ENCODE results near the gene HINT2. TPM values are rescaled to one million over a fixed set of nuclear protein-coding genes. Genes with fewer than 3 reads are reported as not detected.

Gene HINT2
- total RNA-seq, 1 donor from 2014 or later: 24.4 TPM

- no peak for DNase-seq (ENCODE audit: low read depth)
Observed at GRCh38 chr9:35841645-35841900, 26.7 kb upstream of the HINT2 start.

- DNase-seq (ENCODE audit: low read depth): no peak
Observed at GRCh38 chr9:35840881-35841644, 26.2 kb upstream of the HINT2 start.

- no peak for DNase-seq (ENCODE audit: low read depth)
Observed at GRCh38 chr9:35839926-35840325, 25.1 kb upstream of the HINT2 start.

GRCh38 chr9:35836595-35836994 lies 21.8 kb upstream of the HINT2 start:
- no peak for DNase-seq (ENCODE audit: low read depth)

- DNase-seq (ENCODE audit: low read depth): no peak
Observed at GRCh38 chr9:35835766-35836165, 20.9 kb upstream of the HINT2 start.

- DNase-seq (ENCODE audit: low read depth): no peak
Observed at GRCh38 chr9:35835216-35835632, 20.4 kb upstream of the HINT2 start.

GRCh38 chr9:35834260-35835215 lies 19.7 kb upstream of the HINT2 start:
- no peak for DNase-seq (ENCODE audit: low read depth)

- DNase-seq (ENCODE audit: low read depth): no peak
Observed at GRCh38 chr9:35832814-35833213, 18.0 kb upstream of the HINT2 start.

GRCh38 chr9:35831040-35831439 lies 16.2 kb upstream of the HINT2 start:
- DNase-seq (ENCODE audit: low read depth): no peak

- no peak for DNase-seq (ENCODE audit: low read depth)
Observed at GRCh38 chr9:35829764-35830096, 14.9 kb upstream of the HINT2 start.

GRCh38 chr9:35829084-35829763 lies 14.4 kb upstream of the HINT2 start, which contains the start of gene TMEM8B:
TSS of gene TMEM8B (plus strand) at chr9:35829228. CDS start at chr9:35829448, 220 bp downstream.
- peak; percentile 94 for DNase-seq (ENCODE audit: low read depth)

- no peak for DNase-seq (ENCODE audit: low read depth)
Observed at GRCh38 chr9:35828716-35829083, 13.9 kb upstream of the HINT2 start, which contains the start of gene FAM221B. TSS of gene FAM221B (minus strand) at chr9:35828732. CDS start at chr9:35826161, 2,571 bp downstream.

GRCh38 chr9:35827486-35827885 lies 12.6 kb upstream of the HINT2 start:
- peak; percentile 79 for DNase-seq (ENCODE audit: low read depth)

- peak; percentile 76 for DNase-seq (ENCODE audit: low read depth)
Observed at GRCh38 chr9:35826071-35826701, 11.3 kb upstream of the HINT2 start.

- DNase-seq (ENCODE audit: low read depth): no peak
Observed at GRCh38 chr9:35822926-35823325, 8.1 kb upstream of the HINT2 start.

GRCh38 chr9:35820076-35820475 lies 5.2 kb upstream of the HINT2 start:
- DNase-seq (ENCODE audit: low read depth): peak; percentile 70

- DNase-seq (ENCODE audit: low read depth): no peak
Observed at GRCh38 chr9:35818341-35818740, 3.5 kb upstream of the HINT2 start.

GRCh38 chr9:35816708-35817107 lies 1.9 kb upstream of the HINT2 start:
- DNase-seq (ENCODE audit: low read depth): no peak

- peak; percentile 81 for DNase-seq (ENCODE audit: low read depth)
Observed at GRCh38 chr9:35814106-35814840, 569 bp downstream of the HINT2 start.

GRCh38 chr9:35813434-35814105 lies 1.3 kb downstream of the HINT2 start:
- DNase-seq (ENCODE audit: low read depth): peak; percentile 33

All from myocyte (in vitro differentiated cells).